Neural cell (in vitro differentiated cells): ENCODE measurements around the gene DPYD. TPM values are rescaled to one million over a fixed set of nuclear protein-coding genes. Genes with fewer than 3 reads are reported as not detected.

ENCODE experiments used
- H2AFZ ChIP-seq: fragments of 200-600, 300-800 bp; sonication (generic), shearing (Covaris generic); 2 replicates; pipeline ENCODE4 v1.6.0; 2014; ENCODE audit warnings: low read depth, mild to moderate bottlenecking, antibody characterized with exemption, low read length, moderate library complexity
- H3F3A ChIP-seq: fragments of 200-600 bp; shearing (Covaris generic); 2 replicates; pipeline ENCODE4 v1.6.1; 2016; ENCODE audit warnings: mild to moderate bottlenecking, moderate library complexity, mixed read lengths, antibody characterized with exemption, low read length; ENCODE audit not compliant: insufficient read depth, poor library complexity, severe bottlenecking
- H3K27ac ChIP-seq: fragments of 200-600, 300-800 bp; sonication (generic), shearing (Covaris generic); 2 replicates; pipeline ENCODE4 v1.5.1; 2014; ENCODE audit warnings: mild to moderate bottlenecking, low read length, moderate library complexity
- H3K27me3 ChIP-seq: fragments of 300-800, 200-600 bp; sonication (generic), shearing (Covaris generic); 2 replicates; pipeline ENCODE4 v1.6.0; 2014; ENCODE audit warnings: mild to moderate bottlenecking, low read depth, low read length, moderate library complexity; ENCODE audit not compliant: insufficient read depth
- H3K36me3 ChIP-seq: fragments of 300-800, 200-600 bp; sonication (generic), shearing (Covaris generic); 2 replicates; pipeline ENCODE4 v1.5.1; 2014; ENCODE audit warnings: mild to moderate bottlenecking, antibody characterized with exemption, low read length, moderate library complexity; ENCODE audit not compliant: insufficient read depth
- H3K4me2 ChIP-seq: fragments of 300-800, 200-600 bp; sonication (generic), shearing (Covaris generic); 2 replicates; pipeline ENCODE4 v1.6.0; 2014; ENCODE audit warnings: mild to moderate bottlenecking, low read length
- H3K4me3 ChIP-seq: fragments of 300-800, 200-600 bp; sonication (generic), shearing (Covaris generic); 2 replicates; pipeline ENCODE4 v1.5.1; 2014; ENCODE audit warnings: mild to moderate bottlenecking, low read length, moderate library complexity
- H3K79me2 ChIP-seq: fragments of 200-600 bp; shearing (Covaris generic); replicated peaks from 2 replicates; pipeline ENCODE4 v1.6.0; 2014; ENCODE audit warnings: mild to moderate bottlenecking, low read length, moderate library complexity; ENCODE audit not compliant: insufficient read depth
- H3K9ac ChIP-seq: fragments of 300-800, 200-600 bp; sonication (generic), shearing (Covaris generic); 2 replicates; pipeline ENCODE4 v1.6.1; 2016; ENCODE audit warnings: mild to moderate bottlenecking, low read length, mixed read lengths
- H3K9me2 ChIP-seq: fragments of 200-600 bp; shearing (Covaris generic); 2 replicates; pipeline ENCODE4 v1.6.1; 2016; ENCODE audit warnings: mild to moderate bottlenecking, low read length, mixed read lengths; ENCODE audit not compliant: insufficient read depth
- H3K9me3 ChIP-seq: fragments of 200-600, 300-800 bp; sonication (generic), shearing (Covaris generic); 2 replicates; pipeline ENCODE4 v1.6.1; 2016; ENCODE audit warnings: mild to moderate bottlenecking, mixed run types, low read length, moderate library complexity, mixed read lengths
- H4K20me1 ChIP-seq: fragments of 200-600 bp; shearing (Covaris generic); 2 replicates; pipeline ENCODE4 v1.6.1; 2016; ENCODE audit warnings: mild to moderate bottlenecking, mixed run types; ENCODE audit not compliant: insufficient read depth
- CTCF ChIP-seq: fragments of 450-650 bp; IDR thresholded peaks from 2 replicates; pipeline ENCODE4 v1.5.1; 2014; ENCODE audit warnings: antibody characterized with exemption, mild to moderate bottlenecking, moderate library complexity; ENCODE audit not compliant: poor library complexity, severe bottlenecking
- EP300 ChIP-seq: fragments of 450-650 bp; conservative IDR thresholded peaks from 2 replicates; pipeline ENCODE4 v1.6.1; 2014; ENCODE audit warnings: antibody characterized with exemption, mild to moderate bottlenecking, moderate library complexity; ENCODE audit not compliant: poor library complexity, severe bottlenecking
- EZH2 ChIP-seq: fragments of 200-600, 300-800 bp; shearing (Covaris generic), sonication (generic); IDR thresholded peaks from 2 replicates; pipeline ENCODE4 v1.6.1; 2014; ENCODE audit warnings: antibody characterized with exemption, low read length, borderline replicate concordance, mild to moderate bottlenecking; ENCODE audit not compliant: insufficient read depth, poor library complexity, severe bottlenecking
- MXI1 ChIP-seq: fragments of 450-650 bp; conservative IDR thresholded peaks from 2 replicates; pipeline ENCODE4 v1.6.1; 2014; ENCODE audit warnings: antibody characterized with exemption, mild to moderate bottlenecking; ENCODE audit not compliant: poor library complexity, severe bottlenecking
- POLR2AphosphoS5 ChIP-seq: IDR thresholded peaks from 2 replicates; pipeline ENCODE4 v1.6.1; 2012
- RAD21 ChIP-seq: fragments of 450-650 bp; conservative IDR thresholded peaks from 2 replicates; pipeline ENCODE4 v1.6.1; 2014; ENCODE audit warnings: antibody characterized with exemption, mild to moderate bottlenecking, moderate library complexity
- SMC3 ChIP-seq: fragments of 450-650 bp; conservative IDR thresholded peaks from 2 replicates; pipeline ENCODE4 v1.6.1; 2014; ENCODE audit warnings: antibody characterized with exemption, mild to moderate bottlenecking, moderate library complexity; ENCODE audit not compliant: poor library complexity
- TAF1 ChIP-seq: IDR thresholded peaks from 2 replicates; pipeline ENCODE4 v1.6.1; 2012; ENCODE audit warnings: low read depth
- polyA plus RNA-seq: library from polyadenylated mRNA; depleted of rRNA; stranded (reverse); fragments of >200 nt; gene quantifications from 2 replicates; pipeline ENCODE4 v1.2.3, GENCODE V29; 2014
- TF ChIP-seq, protein P1 (sequence below): IDR thresholded peaks from 2 replicates; pipeline ENCODE4 v1.6.1; 2012; ENCODE audit warnings: borderline replicate concordance

The DPYD gene
- polyA plus RNA-seq, 1 donor from 2014 or later = 6.7 TPM

DNA sequence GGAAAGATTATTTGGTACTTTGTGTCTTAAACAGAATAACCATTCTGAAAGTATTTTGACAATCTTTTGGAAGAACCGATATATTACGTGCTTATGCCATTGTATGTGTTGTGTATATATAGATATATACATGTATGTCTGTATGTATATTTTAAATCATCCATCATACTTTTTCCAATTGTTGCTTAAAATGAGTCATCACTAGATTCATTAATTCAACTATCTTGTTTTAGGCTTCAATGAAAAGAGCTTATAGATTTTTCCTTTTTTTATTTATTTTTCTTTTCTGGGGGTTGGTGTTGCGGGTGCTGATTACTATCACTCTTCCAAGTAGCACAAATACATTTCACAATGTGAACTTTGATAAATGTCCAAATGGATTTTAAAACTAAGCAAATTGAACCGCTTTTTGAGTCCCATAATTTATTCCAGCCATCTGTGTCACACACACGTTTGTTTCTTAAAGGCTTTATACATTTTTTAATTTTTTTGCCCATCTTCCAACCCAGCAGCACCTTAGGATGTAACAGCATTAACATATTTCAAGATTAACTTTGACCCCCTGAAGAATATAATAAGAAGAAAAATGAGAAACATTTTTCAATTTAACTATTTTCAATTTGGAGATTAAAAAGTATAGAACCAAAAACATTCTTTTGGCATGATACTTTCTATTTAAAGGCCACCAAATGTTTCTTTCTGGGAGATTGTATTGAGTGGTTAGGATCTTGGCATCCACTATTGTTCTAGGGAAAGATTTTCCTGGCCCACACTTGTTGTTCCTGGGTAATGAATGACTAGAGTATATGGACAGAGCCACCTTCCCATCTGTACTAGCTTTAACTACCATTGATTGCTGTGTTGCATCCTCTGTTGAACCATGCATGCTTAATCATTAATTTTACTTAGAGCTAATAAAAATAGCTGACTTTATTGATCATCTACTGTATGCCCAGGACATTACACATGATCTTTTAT lies 9.3 kb upstream of the DPYD start:
- Histone ChIP-seq H3F3A (no peaks in the 10 kb centered on the region), H3K27ac (no peak overlapping the region), H3K9me3 (no peaks in the 10 kb centered on the region)

GRCh38 chr1:97926017-97926708 lies 5.3 kb upstream of the DPYD start:
- Histone ChIP-seq H3K9ac (no peak overlapping the region), H3K4me2 (no peak overlapping the region), H3K4me3 (no peak overlapping the region), H3K9me3 (no peaks in the 10 kb centered on the region), H3K79me2 (no peaks in the 10 kb centered on the region), H3K36me3 (no peaks in the 10 kb centered on the region), H3F3A (peaks cover 2% of the 10 kb centered on the region), H3K27ac (no peak overlapping the region), H2AFZ (no peak overlapping the region), H3K9me2 (no peaks in the 10 kb centered on the region), H4K20me1 (no peaks in the 10 kb centered on the region), H3K27me3 (no peaks in the 10 kb centered on the region)
- TF ChIP-seq EP300 (no peak), CTCF (no peak), MXI1 (no peak), RAD21 (no peak), POLR2AphosphoS5 (no peak), TAF1 (no peak), SMC3 (no peak), EZH2 (no peak)
- TF ChIP-seq, protein P1, sequence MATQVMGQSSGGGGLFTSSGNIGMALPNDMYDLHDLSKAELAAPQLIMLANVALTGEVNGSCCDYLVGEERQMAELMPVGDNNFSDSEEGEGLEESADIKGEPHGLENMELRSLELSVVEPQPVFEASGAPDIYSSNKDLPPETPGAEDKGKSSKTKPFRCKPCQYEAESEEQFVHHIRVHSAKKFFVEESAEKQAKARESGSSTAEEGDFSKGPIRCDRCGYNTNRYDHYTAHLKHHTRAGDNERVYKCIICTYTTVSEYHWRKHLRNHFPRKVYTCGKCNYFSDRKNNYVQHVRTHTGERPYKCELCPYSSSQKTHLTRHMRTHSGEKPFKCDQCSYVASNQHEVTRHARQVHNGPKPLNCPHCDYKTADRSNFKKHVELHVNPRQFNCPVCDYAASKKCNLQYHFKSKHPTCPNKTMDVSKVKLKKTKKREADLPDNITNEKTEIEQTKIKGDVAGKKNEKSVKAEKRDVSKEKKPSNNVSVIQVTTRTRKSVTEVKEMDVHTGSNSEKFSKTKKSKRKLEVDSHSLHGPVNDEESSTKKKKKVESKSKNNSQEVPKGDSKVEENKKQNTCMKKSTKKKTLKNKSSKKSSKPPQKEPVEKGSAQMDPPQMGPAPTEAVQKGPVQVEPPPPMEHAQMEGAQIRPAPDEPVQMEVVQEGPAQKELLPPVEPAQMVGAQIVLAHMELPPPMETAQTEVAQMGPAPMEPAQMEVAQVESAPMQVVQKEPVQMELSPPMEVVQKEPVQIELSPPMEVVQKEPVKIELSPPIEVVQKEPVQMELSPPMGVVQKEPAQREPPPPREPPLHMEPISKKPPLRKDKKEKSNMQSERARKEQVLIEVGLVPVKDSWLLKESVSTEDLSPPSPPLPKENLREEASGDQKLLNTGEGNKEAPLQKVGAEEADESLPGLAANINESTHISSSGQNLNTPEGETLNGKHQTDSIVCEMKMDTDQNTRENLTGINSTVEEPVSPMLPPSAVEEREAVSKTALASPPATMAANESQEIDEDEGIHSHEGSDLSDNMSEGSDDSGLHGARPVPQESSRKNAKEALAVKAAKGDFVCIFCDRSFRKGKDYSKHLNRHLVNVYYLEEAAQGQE = no peak

More for the DNA sequence above, 9.3 kb upstream of the DPYD start:
- no peaks in the 10 kb centered on the region for H3K36me3 ChIP-seq
- no peaks in the 10 kb centered on the region for H3K27me3 ChIP-seq
- no peaks in the 10 kb centered on the region for H4K20me1 ChIP-seq
- no peak overlapping the region for H2AFZ ChIP-seq
- no peaks in the 10 kb centered on the region for H3K9me2 ChIP-seq
- H3K4me3 ChIP-seq = no peak overlapping the region
- H3K4me2 ChIP-seq = no peak overlapping the region
- no peak for TF ChIP-seq EZH2
- TF ChIP-seq POLR2AphosphoS5 = no peak
- no peak for TF ChIP-seq EP300
- no peaks in the 10 kb centered on the region for H3K79me2 ChIP-seq
- no peak overlapping the region for H3K9ac ChIP-seq
